ENCODE data around the gene ARFIP1.
"Not testable (repeated sequence)": the region's sequence is repeated elsewhere in the genome, so short reads cannot be mapped to it uniquely, and the experiment has no call there.

GRCh38 chr4:152854016-152854415, 74.3 kb downstream of the ARFIP1 start:
- TF ChIP-seq CTCF, EZH2, EZH2phosphoT487 (IDR thresholded peaks at IDR 0.05): not testable (repeated sequence)

Measured in neural progenitor cell (in vitro differentiated cells).